G401.6 (cell line): ENCODE data around the gene PLEKHG4B.

Experiments used
- FAIRE-seq: peaks from 2 replicates; lab custom pipeline; 2012; peaks lifted over from hg19 to GRCh38; lab: Jason Lieb, UNC

The PLEKHG4B gene

GRCh38 chr5:74503-75109 lies 17.4 kb upstream of the PLEKHG4B start:
- no peak for FAIRE-seq

- FAIRE-seq, result no peak
These were observed 16.3 kb upstream of the PLEKHG4B start for GRCh38 chr5:75331-76320.

- FAIRE-seq, result no peak
These were observed 15.4 kb upstream of the PLEKHG4B start for GRCh38 chr5:76358-77169.

- FAIRE-seq, result no peak
These were observed 14.8 kb upstream of the PLEKHG4B start for GRCh38 chr5:77170-77501.

- FAIRE-seq, result no peak
These were observed 14.4 kb upstream of the PLEKHG4B start for GRCh38 chr5:77546-77945.

- no peak for FAIRE-seq
These were observed 13.8 kb upstream of the PLEKHG4B start for GRCh38 chr5:77957-78804.

GRCh38 chr5:78805-79149 lies 13.2 kb upstream of the PLEKHG4B start:
- FAIRE-seq, result no peak

- no peak for FAIRE-seq
These were observed 12.7 kb upstream of the PLEKHG4B start for GRCh38 chr5:79263-79662.

GRCh38 chr5:79821-80220 lies 12.1 kb upstream of the PLEKHG4B start:
- no peak for FAIRE-seq

- no peak for FAIRE-seq
These were observed 10.5 kb upstream of the PLEKHG4B start for GRCh38 chr5:81391-82021.

GRCh38 chr5:82097-82496 lies 9.9 kb upstream of the PLEKHG4B start:
- FAIRE-seq, result no peak

GRCh38 chr5:82570-82969 lies 9.4 kb upstream of the PLEKHG4B start:
- FAIRE-seq, result no peak

GRCh38 chr5:83029-83428 lies 8.9 kb upstream of the PLEKHG4B start:
- no peak for FAIRE-seq

GRCh38 chr5:85334-85995 lies 6.5 kb upstream of the PLEKHG4B start:
- FAIRE-seq, result no peak

GRCh38 chr5:89337-90286 lies 2.4 kb upstream of the PLEKHG4B start:
- FAIRE-seq, result no peak

GRCh38 chr5:90590-91547 lies 1.1 kb upstream of the PLEKHG4B start:
- no peak for FAIRE-seq

- no peak for FAIRE-seq
These were observed 643 bp downstream of the PLEKHG4B start for GRCh38 chr5:92401-93220.
